Neural crest cell (in vitro differentiated cells): ENCODE data around the gene NAV1. TPM values are rescaled to one million over a fixed set of nuclear protein-coding genes. Genes with fewer than 3 reads are reported as not detected.

Experiments
- DNase-seq: peaks from one replicate; pipeline ENCODE4 v3.0.0; 2021; ENCODE audit warnings: low read depth, mixed read lengths, low spot score
- H3K27ac Mint-ChIP-seq: one replicate; pipeline ENCODE4 v1.8.0; 2021; ENCODE audit warnings: mild to moderate bottlenecking, mixed read lengths; ENCODE audit not compliant: unreplicated experiment
- H3K27me3 Mint-ChIP-seq: 2 replicates; pipeline ENCODE4 v1.8.0; 2021; ENCODE audit warnings: low read depth, mild to moderate bottlenecking, mixed read lengths
- H3K36me3 Mint-ChIP-seq: 2 replicates; pipeline ENCODE4 v1.8.0; 2021; ENCODE audit warnings: low read depth, mild to moderate bottlenecking, mixed read lengths
- H3K4me1 Mint-ChIP-seq: 2 replicates; pipeline ENCODE4 v1.8.0; 2021; ENCODE audit warnings: mixed read lengths
- H3K4me3 Mint-ChIP-seq: one replicate; pipeline ENCODE4 v1.8.0; 2021; ENCODE audit warnings: mild to moderate bottlenecking, mixed read lengths
- H3K9me3 Mint-ChIP-seq: 2 replicates; pipeline ENCODE4 v1.8.0; 2021; ENCODE audit warnings: mixed read lengths
- total RNA-seq: library from RNA; stranded (reverse); gene quantifications from 2 replicates; pipeline ENCODE4 v1.2.1, GENCODE V29; 2021
- TF ChIP-seq, protein P1 (sequence below): fragments of 200-600 bp; sonication (generic); conservative IDR thresholded peaks from 2 replicates; pipeline ENCODE4 v1.5.0; 2021; ENCODE audit warnings: antibody characterized with exemption, mild to moderate bottlenecking

Gene NAV1
- total RNA-seq, 1 donor from 2014 or later, result 47.3 TPM

DNA sequence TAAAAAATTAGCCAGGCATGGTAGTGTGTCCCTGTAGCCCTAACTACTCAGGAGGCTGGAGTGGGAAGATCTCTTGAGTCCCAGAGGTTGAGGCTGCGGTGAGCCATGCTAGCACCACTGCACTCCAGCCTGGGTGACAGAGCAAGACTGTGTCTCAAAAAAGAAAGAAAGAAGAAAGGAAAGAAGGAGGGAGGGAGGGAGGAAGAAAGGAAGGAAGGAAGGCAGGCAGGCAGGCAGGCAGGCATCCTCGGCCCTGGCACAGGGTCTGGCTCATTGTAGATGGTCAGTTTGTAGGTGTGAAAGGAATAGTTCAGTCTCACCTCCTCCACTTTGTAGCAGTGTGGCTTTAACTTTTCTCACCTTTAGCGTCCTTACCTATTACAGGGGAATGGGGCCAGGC lies 25.0 kb downstream of the NAV1 start:
- no peaks in the 10 kb centered on the region for H3K36me3 Mint-ChIP-seq
- no peaks in the 10 kb centered on the region for H3K9me3 Mint-ChIP-seq
- TF ChIP-seq, protein P1, sequence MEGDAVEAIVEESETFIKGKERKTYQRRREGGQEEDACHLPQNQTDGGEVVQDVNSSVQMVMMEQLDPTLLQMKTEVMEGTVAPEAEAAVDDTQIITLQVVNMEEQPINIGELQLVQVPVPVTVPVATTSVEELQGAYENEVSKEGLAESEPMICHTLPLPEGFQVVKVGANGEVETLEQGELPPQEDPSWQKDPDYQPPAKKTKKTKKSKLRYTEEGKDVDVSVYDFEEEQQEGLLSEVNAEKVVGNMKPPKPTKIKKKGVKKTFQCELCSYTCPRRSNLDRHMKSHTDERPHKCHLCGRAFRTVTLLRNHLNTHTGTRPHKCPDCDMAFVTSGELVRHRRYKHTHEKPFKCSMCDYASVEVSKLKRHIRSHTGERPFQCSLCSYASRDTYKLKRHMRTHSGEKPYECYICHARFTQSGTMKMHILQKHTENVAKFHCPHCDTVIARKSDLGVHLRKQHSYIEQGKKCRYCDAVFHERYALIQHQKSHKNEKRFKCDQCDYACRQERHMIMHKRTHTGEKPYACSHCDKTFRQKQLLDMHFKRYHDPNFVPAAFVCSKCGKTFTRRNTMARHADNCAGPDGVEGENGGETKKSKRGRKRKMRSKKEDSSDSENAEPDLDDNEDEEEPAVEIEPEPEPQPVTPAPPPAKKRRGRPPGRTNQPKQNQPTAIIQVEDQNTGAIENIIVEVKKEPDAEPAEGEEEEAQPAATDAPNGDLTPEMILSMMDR, result no peak
- no peak overlapping the region for H3K27ac Mint-ChIP-seq
- no peak overlapping the region for H3K4me3 Mint-ChIP-seq
- H3K4me1 Mint-ChIP-seq, result peaks cover 22% of the 10 kb centered on the region
- peaks cover 3% of the 10 kb centered on the region for H3K27me3 Mint-ChIP-seq
- no peak for DNase-seq

DNA sequence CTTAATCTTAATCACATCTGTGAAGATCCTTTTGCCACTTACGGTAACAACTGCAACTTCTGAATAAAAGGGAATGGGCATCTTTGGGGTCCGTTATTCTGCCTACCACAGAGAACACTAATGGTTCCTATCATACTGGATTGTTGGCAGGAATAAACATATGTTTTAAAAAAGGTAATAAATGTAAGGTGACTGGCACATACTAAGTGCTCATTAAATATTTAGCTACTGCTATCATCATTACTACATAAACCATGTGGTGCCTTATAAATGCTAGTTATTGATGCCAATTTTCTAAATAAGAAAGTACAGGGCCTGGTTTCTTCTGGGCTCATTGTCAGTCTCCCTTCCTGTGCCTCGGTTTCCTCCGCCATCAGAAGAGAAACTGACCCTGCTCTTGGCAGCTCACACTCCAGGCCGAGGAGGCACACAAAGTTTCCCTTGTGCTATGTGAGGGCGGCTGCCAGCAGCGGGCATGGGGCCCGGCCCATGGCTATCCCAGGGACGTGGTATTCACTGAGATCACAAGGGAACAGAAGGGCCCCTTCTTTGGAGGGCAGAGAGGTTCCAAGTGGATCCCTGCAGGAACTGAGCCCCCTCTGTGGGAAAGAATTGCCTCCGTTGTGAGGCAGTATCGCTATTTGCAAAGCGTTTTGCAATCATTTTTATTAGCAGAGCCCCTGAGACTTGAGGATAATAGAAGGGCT lies 26.2 kb downstream of the NAV1 start:
- Mint-ChIP-seq H3K4me3 (no peak overlapping the region), H3K4me1 (peaks cover 15% of the 10 kb centered on the region), H3K27me3 (peaks cover 3% of the 10 kb centered on the region), H3K36me3 (no peaks in the 10 kb centered on the region), H3K9me3 (no peaks in the 10 kb centered on the region), H3K27ac (no peak overlapping the region)
- DNase-seq, result no peak
- TF ChIP-seq, protein P1, result no peak

DNA sequence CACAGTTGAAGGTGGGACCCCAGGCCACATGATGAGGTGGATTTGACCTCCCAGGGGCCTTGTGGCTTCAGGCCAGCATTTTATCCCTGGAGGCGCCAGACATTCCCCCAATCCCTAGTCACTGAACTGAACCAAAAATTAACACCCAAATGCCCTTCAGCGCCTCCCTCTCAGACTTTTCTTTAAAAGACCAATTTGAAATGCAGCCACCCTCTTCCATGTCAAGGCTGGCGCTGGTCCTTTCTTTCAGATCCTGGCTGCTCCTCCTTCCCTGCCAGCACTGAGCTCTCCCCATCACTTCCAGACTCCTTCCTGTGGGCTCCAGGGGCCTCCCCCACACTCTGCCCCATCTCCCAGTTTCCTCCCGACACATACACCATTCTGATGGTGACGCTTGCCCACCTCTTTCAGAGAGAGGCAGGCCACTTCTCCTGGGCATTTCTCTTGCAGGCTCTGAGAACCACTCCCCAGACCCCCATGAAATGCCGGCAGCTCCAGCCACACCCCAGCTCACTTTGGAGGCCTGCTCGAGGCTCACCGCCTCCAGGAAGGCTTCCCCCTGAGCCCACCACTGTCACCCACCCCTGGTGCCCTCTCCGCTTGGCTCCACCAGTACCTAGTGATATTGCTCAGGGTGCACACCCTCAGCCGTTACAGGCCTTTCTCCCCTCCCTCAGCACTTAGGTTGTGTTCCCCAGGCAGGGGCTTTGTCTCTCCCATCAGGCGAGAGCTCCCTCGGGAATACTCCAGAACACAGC lies 27.0 kb downstream of the NAV1 start:
- no peak for DNase-seq
- Mint-ChIP-seq H3K36me3 (no peaks in the 10 kb centered on the region), H3K4me3 (no peak overlapping the region), H3K27ac (no peak overlapping the region), H3K4me1 (peaks cover 20% of the 10 kb centered on the region), H3K27me3 (peaks cover 3% of the 10 kb centered on the region), H3K9me3 (no peaks in the 10 kb centered on the region)
- TF ChIP-seq, protein P1, result no peak

DNA sequence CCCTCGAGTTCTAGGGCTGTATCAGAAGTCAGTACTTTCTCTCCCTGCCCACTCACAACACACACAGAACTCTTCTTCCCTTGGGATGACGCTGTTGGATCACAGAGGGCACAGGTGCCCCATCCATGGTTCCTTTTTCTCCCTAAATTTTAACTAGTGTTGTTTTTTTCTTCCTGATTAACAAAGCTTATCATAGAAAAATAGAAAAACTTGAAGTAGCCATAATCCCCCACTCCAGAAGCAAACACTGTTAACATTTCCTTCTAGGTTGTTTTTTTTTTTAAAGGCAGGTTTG lies 27.5 kb downstream of the NAV1 start:
- Mint-ChIP-seq H3K4me3 (no peak overlapping the region), H3K27me3 (peaks cover 3% of the 10 kb centered on the region), H3K27ac (no peak overlapping the region), H3K9me3 (no peaks in the 10 kb centered on the region), H3K36me3 (no peaks in the 10 kb centered on the region), H3K4me1 (peaks cover 23% of the 10 kb centered on the region)
- DNase-seq, result no peak
- TF ChIP-seq, protein P1, result no peak

DNA sequence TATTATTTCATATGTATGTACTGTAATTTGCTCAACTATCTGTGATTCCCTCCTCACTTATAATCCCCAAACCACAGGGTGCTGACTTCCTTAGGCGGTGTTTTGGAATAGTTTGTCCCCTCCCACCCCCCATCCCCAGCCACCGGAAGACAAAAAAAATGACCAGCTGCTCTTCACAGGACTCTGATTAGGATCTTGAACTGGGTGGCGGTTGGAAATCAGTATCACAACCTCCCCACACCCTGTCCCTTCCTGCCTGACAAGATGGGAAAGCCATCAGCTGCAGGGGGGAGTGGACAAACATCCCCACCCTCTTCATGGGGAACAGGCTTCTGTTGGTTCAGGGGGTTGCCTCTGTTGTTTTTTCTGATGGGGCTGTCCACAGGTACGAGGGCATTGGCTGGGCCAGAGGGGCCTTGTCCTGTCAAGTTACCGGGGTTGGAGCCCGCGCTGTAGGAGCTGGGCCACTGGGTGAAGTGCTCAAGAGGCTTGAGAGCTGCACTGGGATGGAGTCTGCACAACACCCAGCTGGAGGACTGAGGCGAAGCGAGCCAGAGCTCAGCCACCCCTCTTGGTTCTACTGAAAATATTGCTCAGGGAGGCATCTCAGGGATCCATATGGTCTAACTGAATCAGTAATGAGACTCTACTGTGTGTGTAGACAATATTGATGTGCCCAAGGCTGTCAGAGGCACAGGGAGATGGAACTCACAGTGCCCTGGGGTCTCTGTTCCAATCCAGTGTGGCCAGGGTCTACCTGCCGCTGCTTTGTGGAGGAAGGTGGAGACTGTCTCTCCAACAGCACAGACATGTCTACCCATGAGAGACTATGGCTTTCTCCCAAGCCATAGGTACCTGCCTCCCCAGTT lies 28.2 kb downstream of the NAV1 start:
- Mint-ChIP-seq H3K36me3 (no peaks in the 10 kb centered on the region), H3K4me1 (peaks cover 23% of the 10 kb centered on the region), H3K4me3 (no peak overlapping the region), H3K9me3 (no peaks in the 10 kb centered on the region), H3K27me3 (peaks cover 3% of the 10 kb centered on the region), H3K27ac (peak overlapping the region; percentile 62)
- no peak for DNase-seq
- TF ChIP-seq, protein P1, result no peak
